Ishikawa (cell line): ENCODE measurements around the gene ATRNL1.

ENCODE experiments used
- CEBPB ChIP-seq: IDR thresholded peaks from 2 replicates; pipeline ENCODE4 v1.6.1; 2012
- CREB1 ChIP-seq: IDR thresholded peaks from 2 replicates; pipeline ENCODE4 v1.6.1; 2012; ENCODE audit warnings: low read depth
- EGR1 ChIP-seq: IDR thresholded peaks from 2 replicates; pipeline ENCODE4 v1.6.1; 2012
- EP300 ChIP-seq: IDR thresholded peaks from 2 replicates; pipeline ENCODE4 v1.6.1; 2012; ENCODE audit warnings: borderline replicate concordance
- FOXM1 ChIP-seq: IDR thresholded peaks from 2 replicates; pipeline ENCODE4 v1.6.1; 2012; ENCODE audit warnings: low read depth, borderline replicate concordance
- NFIC ChIP-seq: IDR thresholded peaks from 2 replicates; pipeline ENCODE4 v1.6.1; 2012
- RAD21 ChIP-seq: IDR thresholded peaks from 2 replicates; pipeline ENCODE4 v1.6.1; 2012; ENCODE audit warnings: low read depth
- TCF12 ChIP-seq: IDR thresholded peaks from 2 replicates; pipeline ENCODE4 v1.6.1; 2012; ENCODE audit warnings: low read depth
- TEAD4 ChIP-seq: IDR thresholded peaks from 2 replicates; pipeline ENCODE4 v1.6.1; 2012
- USF1 ChIP-seq: IDR thresholded peaks from 2 replicates; pipeline ENCODE4 v1.6.1; 2012
- YY1 ChIP-seq: IDR thresholded peaks from 2 replicates; pipeline ENCODE4 v1.6.1; 2012; ENCODE audit warnings: low read depth
- TF ChIP-seq, protein P1 (sequence below): IDR thresholded peaks from 2 replicates; pipeline ENCODE4 v1.6.1; 2012; ENCODE audit warnings: low read depth, mild to moderate bottlenecking
- TF ChIP-seq, protein P2 (sequence below): IDR thresholded peaks from 2 replicates; pipeline ENCODE4 v1.6.1; 2012

Gene ATRNL1

GRCh38 chr10:115239761-115240160 lies 146.6 kb downstream of the ATRNL1 start:
- TF ChIP-seq, protein P1, sequence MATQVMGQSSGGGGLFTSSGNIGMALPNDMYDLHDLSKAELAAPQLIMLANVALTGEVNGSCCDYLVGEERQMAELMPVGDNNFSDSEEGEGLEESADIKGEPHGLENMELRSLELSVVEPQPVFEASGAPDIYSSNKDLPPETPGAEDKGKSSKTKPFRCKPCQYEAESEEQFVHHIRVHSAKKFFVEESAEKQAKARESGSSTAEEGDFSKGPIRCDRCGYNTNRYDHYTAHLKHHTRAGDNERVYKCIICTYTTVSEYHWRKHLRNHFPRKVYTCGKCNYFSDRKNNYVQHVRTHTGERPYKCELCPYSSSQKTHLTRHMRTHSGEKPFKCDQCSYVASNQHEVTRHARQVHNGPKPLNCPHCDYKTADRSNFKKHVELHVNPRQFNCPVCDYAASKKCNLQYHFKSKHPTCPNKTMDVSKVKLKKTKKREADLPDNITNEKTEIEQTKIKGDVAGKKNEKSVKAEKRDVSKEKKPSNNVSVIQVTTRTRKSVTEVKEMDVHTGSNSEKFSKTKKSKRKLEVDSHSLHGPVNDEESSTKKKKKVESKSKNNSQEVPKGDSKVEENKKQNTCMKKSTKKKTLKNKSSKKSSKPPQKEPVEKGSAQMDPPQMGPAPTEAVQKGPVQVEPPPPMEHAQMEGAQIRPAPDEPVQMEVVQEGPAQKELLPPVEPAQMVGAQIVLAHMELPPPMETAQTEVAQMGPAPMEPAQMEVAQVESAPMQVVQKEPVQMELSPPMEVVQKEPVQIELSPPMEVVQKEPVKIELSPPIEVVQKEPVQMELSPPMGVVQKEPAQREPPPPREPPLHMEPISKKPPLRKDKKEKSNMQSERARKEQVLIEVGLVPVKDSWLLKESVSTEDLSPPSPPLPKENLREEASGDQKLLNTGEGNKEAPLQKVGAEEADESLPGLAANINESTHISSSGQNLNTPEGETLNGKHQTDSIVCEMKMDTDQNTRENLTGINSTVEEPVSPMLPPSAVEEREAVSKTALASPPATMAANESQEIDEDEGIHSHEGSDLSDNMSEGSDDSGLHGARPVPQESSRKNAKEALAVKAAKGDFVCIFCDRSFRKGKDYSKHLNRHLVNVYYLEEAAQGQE: no peak
- TF ChIP-seq CREB1 (no peak), RAD21 (no peak), USF1 (no peak), FOXM1 (no peak)

GRCh38 chr10:115250784-115251183 lies 157.6 kb downstream of the ATRNL1 start:
- TF ChIP-seq TEAD4 (no peak), TCF12 (no peak), NFIC (no peak), RAD21 (no peak), CREB1 (no peak), YY1 (no peak), EGR1 (no peak), CEBPB (no peak), FOXM1 (no peak), EP300 (no peak)
- TF ChIP-seq, protein P2, sequence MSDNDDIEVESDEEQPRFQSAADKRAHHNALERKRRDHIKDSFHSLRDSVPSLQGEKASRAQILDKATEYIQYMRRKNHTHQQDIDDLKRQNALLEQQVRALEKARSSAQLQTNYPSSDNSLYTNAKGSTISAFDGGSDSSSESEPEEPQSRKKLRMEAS: no peak
- TF ChIP-seq, protein P1: no peak

DNA sequence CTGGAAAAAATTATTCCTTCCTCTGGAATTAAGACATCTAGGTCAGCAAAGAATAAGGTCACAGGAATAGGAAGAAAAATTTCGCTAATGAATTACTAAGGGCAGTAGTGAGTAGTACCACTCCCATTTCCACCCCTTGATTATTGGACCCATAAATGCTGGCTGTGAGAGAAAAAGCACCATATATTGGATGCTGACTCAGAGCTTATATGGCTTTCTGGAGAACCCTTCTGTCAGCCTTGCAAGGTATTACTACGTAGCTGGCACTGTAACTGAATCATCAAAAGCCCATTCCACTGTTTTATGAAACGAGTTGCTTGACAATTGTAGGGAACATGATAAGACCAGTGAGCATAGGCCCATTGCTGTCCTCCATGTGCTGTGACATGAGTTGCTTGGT lies 179.3 kb downstream of the ATRNL1 start:
- no peak for TF ChIP-seq USF1

- TF ChIP-seq, protein P1: no peak
- TF ChIP-seq RAD21: no peak
- no peak for TF ChIP-seq NFIC
- TF ChIP-seq TEAD4: no peak
- TF ChIP-seq YY1: no peak
- TF ChIP-seq, protein P2: no peak
- TF ChIP-seq FOXM1: no peak
Measured at GRCh38 chr10:115278294-115278693, 185.1 kb downstream of the ATRNL1 start.

DNA sequence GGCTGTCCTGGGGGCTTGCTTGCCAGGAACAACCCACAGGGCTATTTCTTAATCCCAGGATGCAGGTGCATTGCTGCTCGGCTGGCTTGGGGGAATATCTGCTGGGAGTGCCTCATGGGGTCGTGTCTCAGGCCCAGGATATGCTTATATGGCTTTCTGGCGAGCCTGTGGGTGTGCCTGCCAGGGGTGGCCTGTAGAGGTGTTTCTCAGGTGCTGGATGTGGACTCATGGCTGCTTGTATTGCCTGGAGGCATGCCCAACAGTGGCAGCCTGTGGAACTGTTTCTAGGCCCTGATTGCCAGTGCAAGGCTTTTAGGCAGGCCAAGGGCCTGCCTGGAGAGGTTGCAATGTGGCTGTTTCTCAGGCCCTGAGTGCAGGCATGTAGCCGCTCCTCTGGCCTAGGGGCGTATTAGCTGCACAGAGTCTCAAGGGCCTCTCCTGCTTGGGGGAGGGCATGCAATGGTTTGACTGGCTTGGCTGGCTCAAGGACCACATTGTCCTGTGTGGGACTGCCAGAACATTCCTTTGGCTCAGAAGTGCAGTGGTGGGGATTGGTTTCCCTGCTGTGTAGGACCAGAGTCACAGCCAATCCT lies 202.1 kb downstream of the ATRNL1 start:
- TF ChIP-seq TEAD4: no peak
- no peak for TF ChIP-seq NFIC
- TF ChIP-seq EGR1: no peak
- TF ChIP-seq CEBPB: no peak
- no peak for TF ChIP-seq CREB1
- TF ChIP-seq, protein P1: no peak
- TF ChIP-seq RAD21: no peak
